ENCODE measurements around the gene NFIB.

NFIB gene

GRCh38 chr9:14327036-14327435 lies 13.1 kb upstream of the NFIB start:
- no peak overlapping the region for H3K4me3 ChIP-seq (ENCODE audit: low read depth, low read length)
- TF ChIP-seq CTCF (IDR thresholded peaks at IDR 0.05; ENCODE audit: low read depth, low read length, missing control alignments) = no peak
- DNase-seq (ENCODE audit: low read depth) = no peak
- in situ Hi-C loops (cut with HindIII; ENCODE audit: low sequenced_read_pairs) = no loop called here

- no peak for TF ChIP-seq CTCF (IDR thresholded peaks at IDR 0.05; ENCODE audit: low read depth, low read length, missing control alignments)
- in situ Hi-C loops (cut with HindIII; ENCODE audit: low sequenced_read_pairs) = no loop called here
- DNase-seq (ENCODE audit: low read depth) = no peak
- no peak overlapping the region for H3K4me3 ChIP-seq (ENCODE audit: low read depth, low read length)
Observed at GRCh38 chr9:14326264-14326826, 12.4 kb upstream of the NFIB start.

DNA sequence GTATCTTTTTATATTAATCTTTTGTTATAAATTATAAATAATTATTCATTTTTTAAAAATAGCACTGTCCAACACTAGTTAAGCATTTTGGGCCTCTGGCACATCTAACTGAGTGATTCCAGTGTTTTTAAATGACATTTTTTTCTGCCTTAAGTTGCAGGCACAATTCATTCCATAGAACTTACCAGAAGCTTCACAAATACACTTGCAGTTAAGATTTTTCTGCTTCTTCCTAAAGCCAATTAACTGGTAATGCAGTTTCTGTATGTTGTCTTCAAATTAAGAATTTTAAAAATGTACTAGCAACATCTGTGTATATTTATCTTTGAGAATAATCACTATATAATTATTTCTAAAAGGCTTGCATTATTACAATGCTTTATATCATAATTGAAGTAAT lies 11.2 kb upstream of the NFIB start:
- H3K4me3 ChIP-seq (ENCODE audit: low read depth, low read length) = no peak overlapping the region
- no peak for DNase-seq (ENCODE audit: low read depth)
- in situ Hi-C loops (cut with HindIII; ENCODE audit: low sequenced_read_pairs) = no loop called here
- TF ChIP-seq CTCF (IDR thresholded peaks at IDR 0.05; ENCODE audit: low read depth, low read length, missing control alignments) = no peak

DNA sequence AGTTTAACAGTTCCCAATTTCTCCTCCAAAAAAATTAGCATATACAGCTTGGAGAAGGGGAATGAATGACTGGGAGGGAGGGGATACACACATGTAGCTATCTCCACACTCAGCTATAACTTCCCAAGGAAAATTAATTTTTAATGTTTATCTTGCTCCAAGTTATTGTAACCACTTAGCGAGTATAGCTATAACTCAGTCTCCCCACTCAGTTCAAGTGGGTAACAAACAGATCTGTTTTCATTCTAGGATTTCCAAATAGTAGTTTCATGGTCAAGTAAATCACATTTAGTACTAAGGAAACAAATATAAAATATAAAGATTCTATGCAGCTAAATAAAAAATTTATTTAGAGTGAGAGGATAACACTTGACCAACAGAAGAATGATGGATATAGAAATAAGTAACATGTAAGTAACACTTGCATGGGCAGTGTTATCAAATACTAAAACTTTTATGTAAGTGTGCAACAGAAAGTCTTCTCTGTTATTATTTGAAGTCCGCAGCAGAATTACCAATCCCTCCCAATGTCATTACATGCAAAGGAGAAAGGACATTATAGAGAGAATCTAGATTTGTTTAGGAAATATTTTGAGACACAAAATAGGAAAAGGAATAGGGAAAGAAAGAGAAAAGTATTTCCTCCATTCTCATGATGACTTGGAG lies 10.2 kb upstream of the NFIB start:
- H3K4me3 ChIP-seq (ENCODE audit: low read depth, low read length) = no peak overlapping the region
- no peak for TF ChIP-seq CTCF (IDR thresholded peaks at IDR 0.05; ENCODE audit: low read depth, low read length, missing control alignments)
- in situ Hi-C loops (cut with HindIII; ENCODE audit: low sequenced_read_pairs) = no loop called here
- no peak for DNase-seq (ENCODE audit: low read depth)

DNA sequence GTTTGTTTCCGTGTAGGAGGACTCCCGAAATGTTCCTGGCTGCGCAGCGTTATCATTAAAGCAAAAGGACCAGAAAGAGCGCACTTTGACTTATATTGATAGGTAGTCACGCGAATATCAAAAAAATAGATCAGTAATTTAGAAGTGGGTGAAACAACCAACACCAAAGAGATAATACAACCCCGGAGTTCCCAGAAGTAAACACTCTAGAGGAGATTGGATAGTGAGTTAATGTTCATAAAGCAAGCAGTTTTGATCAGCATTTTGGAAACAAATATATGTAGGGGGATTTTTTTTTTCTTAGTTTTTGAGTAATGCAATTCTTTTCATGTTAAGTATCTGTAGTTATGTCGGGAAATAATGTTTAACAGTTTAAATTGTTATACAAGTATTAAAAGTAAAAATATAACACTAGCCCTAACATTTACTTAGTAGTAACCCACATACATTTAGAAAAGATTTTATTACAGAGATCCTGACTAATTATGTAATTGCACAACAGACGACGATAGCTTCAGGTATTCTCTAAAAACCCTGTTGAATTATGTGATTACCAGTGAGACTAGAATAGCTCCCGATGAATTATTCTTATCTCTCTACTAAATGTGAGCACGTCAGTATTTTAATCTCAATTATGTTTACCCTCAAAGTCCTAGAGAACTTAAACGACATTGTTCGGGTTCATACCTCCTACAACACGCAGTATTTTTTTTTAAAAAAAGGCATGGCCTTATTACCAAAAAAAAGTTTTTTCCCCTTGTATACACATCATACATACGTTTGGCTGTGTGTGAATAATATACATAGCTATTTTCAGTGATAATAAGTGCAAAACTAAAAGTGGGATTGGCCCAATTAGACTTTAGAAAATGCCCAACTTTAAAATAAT lies 9.4 kb upstream of the NFIB start:
- peak overlapping the region; percentile 47 for H3K4me3 ChIP-seq (ENCODE audit: low read depth, low read length)
- TF ChIP-seq CTCF (IDR thresholded peaks at IDR 0.05; ENCODE audit: low read depth, low read length, missing control alignments) = no peak
- DNase-seq (ENCODE audit: low read depth) = no peak
- in situ Hi-C loops (cut with HindIII; ENCODE audit: low sequenced_read_pairs) = no loop called here

GRCh38 chr9:14322211-14323082 lies 8.5 kb upstream of the NFIB start:
- DNase-seq (ENCODE audit: low read depth) = peak; percentile 79
- peak; percentile 41 for TF ChIP-seq CTCF (IDR thresholded peaks at IDR 0.05; ENCODE audit: low read depth, low read length, missing control alignments)
- peak overlapping the region; percentile 47 for H3K4me3 ChIP-seq (ENCODE audit: low read depth, low read length)
- in situ Hi-C loops (cut with HindIII; ENCODE audit: low sequenced_read_pairs) = no loop called here

Measured in astrocyte of the cerebellum (primary cell).